ENCODE measurements around the gene ABTB2. TPM values are rescaled to one million over a fixed set of nuclear protein-coding genes. Genes with fewer than 3 reads are reported as not detected.

ABTB2 gene
- total and polyA plus RNA-seq, 2 experiments from 2014 or later = 2.6 to 12.1 TPM

- Histone ChIP-seq H3K36me3 (ENCODE audit: insufficient read depth) (no peaks in the 10 kb centered on the region), H3K79me2 (replicated peaks; ENCODE audit: insufficient read depth) (peaks cover 9% of the 10 kb centered on the region), H3K4me2 (no peak overlapping the region), H3F3A (replicated peaks; ENCODE audit: low read depth) (no peaks in the 10 kb centered on the region), H3K4me3 (no peak overlapping the region), H3K9me2 (ENCODE audit: insufficient read depth) (no peaks in the 10 kb centered on the region; the same call in 1 of the 2 replicates), H2AFZ (no peak overlapping the region), H3K4me1 (ENCODE audit: insufficient read depth) (peaks cover 8% of the 10 kb centered on the region; the same call in 1 of the 2 replicates), H4K20me1 (replicated peaks; ENCODE audit: insufficient read depth) (peaks cover 6% of the 10 kb centered on the region; the same call in 1 of the 2 replicates), H3K27ac (ENCODE audit: low read depth) (no peak overlapping the region), H3K27me3 (ENCODE audit: insufficient read depth) (no peaks in the 10 kb centered on the region)
- DNase-seq (ENCODE audit: low spot score) (no peak), ATAC-seq (no peak)
- TF ChIP-seq NANOG (IDR thresholded peaks at IDR 0.05; ENCODE audit: borderline replicate concordance) = no peak
- TF ChIP-seq POLR2AphosphoS5 (IDR thresholded peaks at IDR 0.05; ENCODE audit: low read depth) = no peak
- no peak for TF ChIP-seq JUNB (IDR thresholded peaks at IDR 0.05; ENCODE audit: unreplicated experiment)
- no peak for TF ChIP-seq REST (IDR thresholded peaks at IDR 0.05; ENCODE audit: unreplicated experiment)
- TF ChIP-seq CREB1 (CRISPR knock-in tag; IDR thresholded peaks at IDR 0.05; ENCODE audit: low read depth) = no peak
- TF ChIP-seq ZNF114 (CRISPR knock-in tag; IDR thresholded peaks at IDR 0.05) = no peak
- no peak for TF ChIP-seq CTCF (conservative IDR thresholded peaks at IDR 0.05; ENCODE audit: low read depth in 2 of 2)
- TF ChIP-seq EZH2 (IDR thresholded peaks at IDR 0.05; ENCODE audit: low read depth, unreplicated experiment) = no peak
- TF ChIP-seq ETS1 (IDR thresholded peaks at IDR 0.05) = no peak
- H3K4me3 Mint-ChIP-seq = no peak overlapping the region
- no peaks in the 10 kb centered on the region for H3K36me3 Mint-ChIP-seq (ENCODE audit: low read depth)
- H3K9me3 Mint-ChIP-seq = no peaks in the 10 kb centered on the region
- peaks cover 4% of the 10 kb centered on the region for H3K27me3 Mint-ChIP-seq (ENCODE audit: insufficient read depth, low read depth, poor library complexity)
- H3K4me1 Mint-ChIP-seq = peaks cover 18% of the 10 kb centered on the region
- H3K27ac Mint-ChIP-seq = no peak overlapping the region
Measured at GRCh38 chr11:34252651-34253050, 105.2 kb downstream of the ABTB2 start.

- no peaks in the 10 kb centered on the region for H3K9me3 Mint-ChIP-seq
- Histone ChIP-seq H3K79me2 (replicated peaks; ENCODE audit: insufficient read depth) (peaks cover 9% of the 10 kb centered on the region), H3K9me2 (ENCODE audit: insufficient read depth) (no peaks in the 10 kb centered on the region; the same call in 1 of the 2 replicates), H3K27me3 (ENCODE audit: insufficient read depth) (no peaks in the 10 kb centered on the region), H3F3A (replicated peaks; ENCODE audit: low read depth) (no peaks in the 10 kb centered on the region), H3K4me3 (no peak overlapping the region), H4K20me1 (replicated peaks; ENCODE audit: insufficient read depth) (peaks cover 6% of the 10 kb centered on the region; the same call in 1 of the 2 replicates), H3K27ac (ENCODE audit: low read depth) (no peak overlapping the region), H3K4me2 (no peak overlapping the region), H3K4me1 (ENCODE audit: insufficient read depth) (peaks cover 8% of the 10 kb centered on the region; the same call in 1 of the 2 replicates), H2AFZ (no peak overlapping the region), H3K36me3 (ENCODE audit: insufficient read depth) (no peaks in the 10 kb centered on the region)
- no peaks in the 10 kb centered on the region for H3K36me3 Mint-ChIP-seq (ENCODE audit: low read depth)
- DNase-seq (ENCODE audit: low spot score) (no peak), ATAC-seq (no peak)
- H3K4me1 Mint-ChIP-seq = peaks cover 18% of the 10 kb centered on the region
- TF ChIP-seq EZH2phosphoT487 (IDR thresholded peaks at IDR 0.05; ENCODE audit: unreplicated experiment) (no peak), STAT1 (IDR thresholded peaks at IDR 0.05; ENCODE audit: unreplicated experiment) (no peak), JUNB (IDR thresholded peaks at IDR 0.05; ENCODE audit: unreplicated experiment) (no peak)
- H3K27ac Mint-ChIP-seq = no peak overlapping the region
- H3K4me3 Mint-ChIP-seq = no peak overlapping the region
- peaks cover 4% of the 10 kb centered on the region for H3K27me3 Mint-ChIP-seq (ENCODE audit: insufficient read depth, low read depth, poor library complexity)
Measured at GRCh38 chr11:34252015-34252414, 105.8 kb downstream of the ABTB2 start.

Data from GM23338 (cell line).